ENCODE results near the gene ROBO2. TPM values are rescaled to one million over a fixed set of nuclear protein-coding genes. Genes with fewer than 3 reads are reported as not detected.

ROBO2 gene
- total RNA-seq, 1 donor from 2014 or later = 2.9 TPM

GRCh38 chr3:77479021-77479420 lies 439.1 kb downstream of the ROBO2 start:
- no peaks in the 10 kb centered on the region for H3K4me1 ChIP-seq
- H3K36me3 ChIP-seq = no peaks in the 10 kb centered on the region
- intact Hi-C loops (cut with DNase I) = no loop called here
- H3K27ac ChIP-seq = no peak overlapping the region
- DNase-seq (ENCODE audit: low spot score in 2 of 2) = no peak
- H3K4me3 ChIP-seq = no peak overlapping the region
- TF ChIP-seq, protein P1, sequence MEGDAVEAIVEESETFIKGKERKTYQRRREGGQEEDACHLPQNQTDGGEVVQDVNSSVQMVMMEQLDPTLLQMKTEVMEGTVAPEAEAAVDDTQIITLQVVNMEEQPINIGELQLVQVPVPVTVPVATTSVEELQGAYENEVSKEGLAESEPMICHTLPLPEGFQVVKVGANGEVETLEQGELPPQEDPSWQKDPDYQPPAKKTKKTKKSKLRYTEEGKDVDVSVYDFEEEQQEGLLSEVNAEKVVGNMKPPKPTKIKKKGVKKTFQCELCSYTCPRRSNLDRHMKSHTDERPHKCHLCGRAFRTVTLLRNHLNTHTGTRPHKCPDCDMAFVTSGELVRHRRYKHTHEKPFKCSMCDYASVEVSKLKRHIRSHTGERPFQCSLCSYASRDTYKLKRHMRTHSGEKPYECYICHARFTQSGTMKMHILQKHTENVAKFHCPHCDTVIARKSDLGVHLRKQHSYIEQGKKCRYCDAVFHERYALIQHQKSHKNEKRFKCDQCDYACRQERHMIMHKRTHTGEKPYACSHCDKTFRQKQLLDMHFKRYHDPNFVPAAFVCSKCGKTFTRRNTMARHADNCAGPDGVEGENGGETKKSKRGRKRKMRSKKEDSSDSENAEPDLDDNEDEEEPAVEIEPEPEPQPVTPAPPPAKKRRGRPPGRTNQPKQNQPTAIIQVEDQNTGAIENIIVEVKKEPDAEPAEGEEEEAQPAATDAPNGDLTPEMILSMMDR (IDR thresholded peaks at IDR 0.05) = no peak
- no peaks in the 10 kb centered on the region for H3K9me3 ChIP-seq
- H3K27me3 ChIP-seq = no peaks in the 10 kb centered on the region

DNA sequence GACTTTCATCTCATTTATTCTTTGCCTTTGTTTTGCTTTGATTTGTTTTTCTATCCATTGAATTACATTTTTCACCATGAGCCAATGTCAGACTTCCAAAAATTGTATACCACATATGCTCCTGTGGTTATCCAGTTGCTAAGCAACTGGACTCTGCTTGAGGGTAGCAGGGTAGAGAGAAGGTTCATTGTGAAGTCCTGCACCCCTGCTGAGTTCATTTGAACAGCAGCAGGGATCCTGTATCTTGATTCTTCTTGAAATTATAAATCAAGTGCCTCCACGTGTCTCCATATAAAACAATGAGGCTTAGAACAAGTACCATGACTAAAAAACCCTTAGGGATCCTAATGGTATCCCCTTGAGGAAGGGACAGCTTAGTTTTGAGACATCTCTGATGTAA lies 449.3 kb downstream of the ROBO2 start:
- no peaks in the 10 kb centered on the region for H3K27me3 ChIP-seq
- TF ChIP-seq, protein P1 (IDR thresholded peaks at IDR 0.05) = no peak
- H3K4me3 ChIP-seq = no peak overlapping the region
- H3K36me3 ChIP-seq = no peaks in the 10 kb centered on the region
- H3K9me3 ChIP-seq = no peaks in the 10 kb centered on the region
- H3K27ac ChIP-seq = no peak overlapping the region
- DNase-seq (ENCODE audit: low spot score in 2 of 2) = no peak
- intact Hi-C loops (cut with DNase I) = no loop called here
- no peaks in the 10 kb centered on the region for H3K4me1 ChIP-seq

GRCh38 chr3:77491961-77492360 lies 452.1 kb downstream of the ROBO2 start:
- TF ChIP-seq, protein P1 (IDR thresholded peaks at IDR 0.05) = no peak
- intact Hi-C loops (cut with DNase I) = no loop called here
- H3K4me1 ChIP-seq = no peaks in the 10 kb centered on the region
- no peak for DNase-seq (ENCODE audit: low spot score in 2 of 2)
- no peaks in the 10 kb centered on the region for H3K36me3 ChIP-seq
- H3K27ac ChIP-seq = no peak overlapping the region
- H3K4me3 ChIP-seq = no peak overlapping the region
- no peaks in the 10 kb centered on the region for H3K27me3 ChIP-seq
- no peaks in the 10 kb centered on the region for H3K9me3 ChIP-seq

- Histone ChIP-seq H3K9me3 (no peaks in the 10 kb centered on the region), H3K27ac (no peak overlapping the region), H3K4me1 (no peaks in the 10 kb centered on the region), H3K4me3 (no peak overlapping the region), H3K27me3 (no peaks in the 10 kb centered on the region), H3K36me3 (no peaks in the 10 kb centered on the region)
- TF ChIP-seq, protein P1 (IDR thresholded peaks at IDR 0.05) = no peak
- intact Hi-C loops (cut with DNase I) = no loop called here
- DNase-seq (ENCODE audit: low spot score in 2 of 2) = no peak
These were observed 460.8 kb downstream of the ROBO2 start for GRCh38 chr3:77500721-77501120.

DNA sequence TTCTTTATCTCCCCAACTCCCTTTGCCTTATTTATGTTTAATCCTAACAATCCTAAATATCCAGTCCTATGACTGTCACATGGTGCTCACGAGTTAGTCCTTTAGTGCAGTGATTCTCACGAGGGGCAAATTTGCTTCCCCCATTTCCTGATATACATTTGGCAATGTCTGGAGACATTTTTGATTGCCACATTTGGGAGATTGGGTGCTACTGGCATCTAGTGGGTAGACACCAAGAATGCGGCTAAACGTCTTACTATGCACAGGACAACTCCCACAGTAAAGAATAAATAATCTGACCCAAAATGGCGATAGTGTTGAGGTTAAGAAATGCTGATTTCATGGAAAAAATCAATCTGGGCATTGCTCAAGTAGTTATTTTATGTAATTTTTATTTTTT lies 466.5 kb downstream of the ROBO2 start:
- Histone ChIP-seq H3K9me3 (no peaks in the 10 kb centered on the region), H3K4me1 (no peaks in the 10 kb centered on the region), H3K4me3 (no peak overlapping the region), H3K36me3 (no peaks in the 10 kb centered on the region), H3K27me3 (no peaks in the 10 kb centered on the region), H3K27ac (no peak overlapping the region)
- intact Hi-C loops (cut with DNase I) = no loop called here
- DNase-seq (ENCODE audit: low spot score in 2 of 2) = no peak
- TF ChIP-seq, protein P1 (IDR thresholded peaks at IDR 0.05) = no peak

DNA sequence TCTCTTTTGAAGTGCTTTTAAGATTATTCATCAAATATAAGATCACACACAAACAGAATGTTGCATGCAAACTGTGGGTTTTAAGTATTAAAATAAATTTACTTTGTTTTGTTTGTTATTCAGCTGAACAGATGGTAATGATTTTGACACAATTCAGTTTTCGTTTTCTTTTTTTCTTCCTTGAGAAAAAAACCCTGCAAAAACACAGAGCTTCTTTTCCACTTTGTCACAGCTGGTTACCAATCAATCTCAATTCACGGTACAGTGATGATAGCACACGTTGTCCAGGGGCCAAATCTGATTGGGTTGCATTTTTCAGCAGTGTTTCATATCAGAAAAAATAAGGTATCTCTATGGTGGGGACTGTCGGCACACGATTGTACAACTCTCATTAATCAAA lies 473.6 kb downstream of the ROBO2 start:
- intact Hi-C loops (cut with DNase I) = no loop called here
- no peak for DNase-seq (ENCODE audit: low spot score in 2 of 2)
- Histone ChIP-seq H3K4me3 (no peak overlapping the region), H3K36me3 (no peaks in the 10 kb centered on the region), H3K27me3 (no peaks in the 10 kb centered on the region), H3K27ac (no peak overlapping the region), H3K9me3 (no peaks in the 10 kb centered on the region), H3K4me1 (no peaks in the 10 kb centered on the region)
- TF ChIP-seq, protein P1 (IDR thresholded peaks at IDR 0.05) = no peak

Measured in ascending aorta (tissue), 2 donors.